T-helper 2 cell treated with Interferon-gamma antibody and Interleukin-4, amounts not matched to agents 5 μg/mL and 100 μg/mL, for 36 hours (primary cell): ENCODE results near the gene NAPA.

Experiments
- DNase-seq: peaks from one replicate; pipeline ENCODE4 v3.0.0; 2021; ENCODE audit warnings: low spot score
- H3K27ac Mint-ChIP-seq: one replicate; pipeline ENCODE4 v1.8.0; 2021; ENCODE audit warnings: mild to moderate bottlenecking, mixed read lengths
- H3K27me3 Mint-ChIP-seq: one replicate; pipeline ENCODE4 v1.8.0; 2021; ENCODE audit warnings: low read depth, mixed read lengths
- H3K36me3 Mint-ChIP-seq: one replicate; pipeline ENCODE4 v1.8.0; 2021; ENCODE audit warnings: low read depth, mixed read lengths
- H3K4me1 Mint-ChIP-seq: one replicate; pipeline ENCODE4 v1.8.0; 2021; ENCODE audit warnings: low read depth, mixed read lengths
- H3K4me3 Mint-ChIP-seq: one replicate; pipeline ENCODE4 v1.8.0; 2022; ENCODE audit warnings: mild to moderate bottlenecking, moderate library complexity, mixed read lengths
- H3K9me3 Mint-ChIP-seq: one replicate; pipeline ENCODE4 v1.8.0; 2021; ENCODE audit warnings: mixed read lengths

Gene NAPA

GRCh38 chr19:47459477-47459876 lies 55.4 kb downstream of the NAPA start:
- Mint-ChIP-seq H3K4me1 (no peaks in the 10 kb centered on the region), H3K27ac (no peak overlapping the region), H3K27me3 (peaks cover 21% of the 10 kb centered on the region), H3K9me3 (peaks cover 4% of the 10 kb centered on the region), H3K4me3 (no peak overlapping the region), H3K36me3 (no peaks in the 10 kb centered on the region)
- DNase-seq, result no peak

- peaks cover 26% of the 10 kb centered on the region for H3K27me3 Mint-ChIP-seq
- DNase-seq, result no peak
- peaks cover 4% of the 10 kb centered on the region for H3K9me3 Mint-ChIP-seq
- no peaks in the 10 kb centered on the region for H3K36me3 Mint-ChIP-seq
- no peaks in the 10 kb centered on the region for H3K4me1 Mint-ChIP-seq
- H3K4me3 Mint-ChIP-seq, result no peak overlapping the region
- no peak overlapping the region for H3K27ac Mint-ChIP-seq
These were observed 56.2 kb downstream of the NAPA start for GRCh38 chr19:47458672-47459071.

- peaks cover 26% of the 10 kb centered on the region for H3K27me3 Mint-ChIP-seq
These were observed 58.0 kb downstream of the NAPA start for GRCh38 chr19:47456721-47457474.

GRCh38 chr19:47450478-47450877 lies 64.4 kb downstream of the NAPA start:
- Mint-ChIP-seq H3K9me3 (no peaks in the 10 kb centered on the region), H3K4me3 (no peak overlapping the region), H3K4me1 (peaks cover 16% of the 10 kb centered on the region), H3K27ac (no peak overlapping the region), H3K36me3 (no peaks in the 10 kb centered on the region), H3K27me3 (peaks cover 46% of the 10 kb centered on the region)
- DNase-seq, result no peak

More at GRCh38 chr19:47456721-47457474, 58.0 kb downstream of the NAPA start:
- Mint-ChIP-seq H3K9me3 (peaks cover 4% of the 10 kb centered on the region), H3K4me1 (no peaks in the 10 kb centered on the region), H3K27ac (no peak overlapping the region), H3K36me3 (no peaks in the 10 kb centered on the region), H3K4me3 (no peak overlapping the region)
- no peak for DNase-seq

GRCh38 chr19:47448360-47448727 lies 66.5 kb downstream of the NAPA start:
- Mint-ChIP-seq H3K4me1 (peaks cover 28% of the 10 kb centered on the region), H3K36me3 (no peaks in the 10 kb centered on the region), H3K9me3 (no peaks in the 10 kb centered on the region), H3K4me3 (no peak overlapping the region), H3K27ac (peak overlapping the region; percentile 41), H3K27me3 (peaks cover 52% of the 10 kb centered on the region)
- DNase-seq, result no peak

- Mint-ChIP-seq H3K27ac (no peak overlapping the region), H3K27me3 (peaks cover 58% of the 10 kb centered on the region), H3K4me1 (peaks cover 30% of the 10 kb centered on the region), H3K9me3 (no peaks in the 10 kb centered on the region), H3K4me3 (peak overlapping the region; percentile 62), H3K36me3 (no peaks in the 10 kb centered on the region)
- peak; percentile 56 for DNase-seq
These were observed 67.1 kb downstream of the NAPA start for GRCh38 chr19:47447470-47448359.

- Mint-ChIP-seq H3K4me1 (peaks cover 30% of the 10 kb centered on the region), H3K9me3 (no peaks in the 10 kb centered on the region), H3K4me3 (peak overlapping the region; percentile 62)
These were observed 68.1 kb downstream of the NAPA start for GRCh38 chr19:47446534-47447469.

GRCh38 chr19:47445937-47446402 lies 68.9 kb downstream of the NAPA start:
- H3K9me3 Mint-ChIP-seq, result no peaks in the 10 kb centered on the region
- H3K4me1 Mint-ChIP-seq, result peaks cover 30% of the 10 kb centered on the region
- peak; percentile 46 for DNase-seq
- H3K27ac Mint-ChIP-seq, result no peak overlapping the region
- no peaks in the 10 kb centered on the region for H3K36me3 Mint-ChIP-seq
- H3K27me3 Mint-ChIP-seq, result peaks cover 68% of the 10 kb centered on the region
- peak overlapping the region; percentile 78 for H3K4me3 Mint-ChIP-seq

More at GRCh38 chr19:47446534-47447469, 68.1 kb downstream of the NAPA start:
- Mint-ChIP-seq H3K27ac (no peak overlapping the region), H3K36me3 (no peaks in the 10 kb centered on the region), H3K27me3 (peaks cover 64% of the 10 kb centered on the region)
- DNase-seq, result peak; percentile 28

- Mint-ChIP-seq H3K4me1 (peaks cover 30% of the 10 kb centered on the region), H3K36me3 (no peaks in the 10 kb centered on the region), H3K27ac (peak overlapping the region; percentile 46), H3K4me3 (peak overlapping the region; percentile 78), H3K9me3 (no peaks in the 10 kb centered on the region), H3K27me3 (peaks cover 68% of the 10 kb centered on the region)
- DNase-seq, result no peak
These were observed 69.3 kb downstream of the NAPA start for GRCh38 chr19:47445527-47445926.

GRCh38 chr19:47444388-47444821 lies 70.5 kb downstream of the NAPA start:
- Mint-ChIP-seq H3K27me3 (peaks cover 60% of the 10 kb centered on the region), H3K4me3 (peak overlapping the region; percentile 46), H3K27ac (peak overlapping the region; percentile 34), H3K36me3 (no peaks in the 10 kb centered on the region), H3K4me1 (peaks cover 30% of the 10 kb centered on the region), H3K9me3 (no peaks in the 10 kb centered on the region)
- no peak for DNase-seq

DNA sequence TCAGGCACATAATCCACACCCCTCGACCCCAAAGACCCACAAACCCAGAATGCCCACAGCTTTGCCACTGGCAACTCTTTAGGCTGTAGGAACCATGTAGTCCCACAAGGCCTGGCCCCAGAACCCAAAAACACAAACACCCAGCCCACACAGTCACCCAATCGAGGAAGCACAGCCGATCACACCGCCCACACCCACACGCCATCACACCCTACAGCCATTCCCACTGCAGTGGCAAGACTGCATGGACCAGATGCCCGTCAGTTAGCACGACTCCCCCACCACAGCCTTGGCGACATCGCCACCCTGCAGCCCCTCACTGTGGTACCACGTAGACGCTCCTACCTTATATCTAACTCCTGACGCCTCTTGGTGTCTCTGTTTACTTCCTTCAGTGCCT lies 71.5 kb downstream of the NAPA start:
- Mint-ChIP-seq H3K4me1 (peaks cover 30% of the 10 kb centered on the region), H3K9me3 (no peaks in the 10 kb centered on the region), H3K4me3 (no peak overlapping the region)

GRCh38 chr19:47438793-47439220 lies 76.1 kb downstream of the NAPA start:
- Mint-ChIP-seq H3K9me3 (no peaks in the 10 kb centered on the region), H3K36me3 (no peaks in the 10 kb centered on the region), H3K4me1 (peaks cover 19% of the 10 kb centered on the region), H3K27ac (no peak overlapping the region), H3K27me3 (peaks cover 24% of the 10 kb centered on the region), H3K4me3 (no peak overlapping the region)
- DNase-seq, result no peak

More for the DNA sequence above, 71.5 kb downstream of the NAPA start:
- Mint-ChIP-seq H3K27me3 (peaks cover 52% of the 10 kb centered on the region), H3K36me3 (no peaks in the 10 kb centered on the region), H3K27ac (no peak overlapping the region)
- DNase-seq, result no peak
